ENCODE measurements around the gene DRG2. TPM values are rescaled to one million over a fixed set of nuclear protein-coding genes. Genes with fewer than 3 reads are reported as not detected.

The DRG2 gene
- total and polyA plus RNA-seq, 9 of the 15 experiments (the other 6 are each of a cell fraction or from before 2014, with no cell fraction given) = 6.6 to 36.7 (median 26.1) TPM

- TF ChIP-seq, protein P1, sequence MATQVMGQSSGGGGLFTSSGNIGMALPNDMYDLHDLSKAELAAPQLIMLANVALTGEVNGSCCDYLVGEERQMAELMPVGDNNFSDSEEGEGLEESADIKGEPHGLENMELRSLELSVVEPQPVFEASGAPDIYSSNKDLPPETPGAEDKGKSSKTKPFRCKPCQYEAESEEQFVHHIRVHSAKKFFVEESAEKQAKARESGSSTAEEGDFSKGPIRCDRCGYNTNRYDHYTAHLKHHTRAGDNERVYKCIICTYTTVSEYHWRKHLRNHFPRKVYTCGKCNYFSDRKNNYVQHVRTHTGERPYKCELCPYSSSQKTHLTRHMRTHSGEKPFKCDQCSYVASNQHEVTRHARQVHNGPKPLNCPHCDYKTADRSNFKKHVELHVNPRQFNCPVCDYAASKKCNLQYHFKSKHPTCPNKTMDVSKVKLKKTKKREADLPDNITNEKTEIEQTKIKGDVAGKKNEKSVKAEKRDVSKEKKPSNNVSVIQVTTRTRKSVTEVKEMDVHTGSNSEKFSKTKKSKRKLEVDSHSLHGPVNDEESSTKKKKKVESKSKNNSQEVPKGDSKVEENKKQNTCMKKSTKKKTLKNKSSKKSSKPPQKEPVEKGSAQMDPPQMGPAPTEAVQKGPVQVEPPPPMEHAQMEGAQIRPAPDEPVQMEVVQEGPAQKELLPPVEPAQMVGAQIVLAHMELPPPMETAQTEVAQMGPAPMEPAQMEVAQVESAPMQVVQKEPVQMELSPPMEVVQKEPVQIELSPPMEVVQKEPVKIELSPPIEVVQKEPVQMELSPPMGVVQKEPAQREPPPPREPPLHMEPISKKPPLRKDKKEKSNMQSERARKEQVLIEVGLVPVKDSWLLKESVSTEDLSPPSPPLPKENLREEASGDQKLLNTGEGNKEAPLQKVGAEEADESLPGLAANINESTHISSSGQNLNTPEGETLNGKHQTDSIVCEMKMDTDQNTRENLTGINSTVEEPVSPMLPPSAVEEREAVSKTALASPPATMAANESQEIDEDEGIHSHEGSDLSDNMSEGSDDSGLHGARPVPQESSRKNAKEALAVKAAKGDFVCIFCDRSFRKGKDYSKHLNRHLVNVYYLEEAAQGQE (IDR thresholded peaks at IDR 0.05; ENCODE audit: borderline replicate concordance) = no peak; the same call in 1 of the 2 replicates
- TF ChIP-seq, protein P1 (CRISPR knock-in tag; IDR thresholded peaks at IDR 0.05; ENCODE audit: low read depth) = 0 out of 2 replicates have a peak, but pooled peaks have one; percentile 40
- TF ChIP-seq, protein P2, sequence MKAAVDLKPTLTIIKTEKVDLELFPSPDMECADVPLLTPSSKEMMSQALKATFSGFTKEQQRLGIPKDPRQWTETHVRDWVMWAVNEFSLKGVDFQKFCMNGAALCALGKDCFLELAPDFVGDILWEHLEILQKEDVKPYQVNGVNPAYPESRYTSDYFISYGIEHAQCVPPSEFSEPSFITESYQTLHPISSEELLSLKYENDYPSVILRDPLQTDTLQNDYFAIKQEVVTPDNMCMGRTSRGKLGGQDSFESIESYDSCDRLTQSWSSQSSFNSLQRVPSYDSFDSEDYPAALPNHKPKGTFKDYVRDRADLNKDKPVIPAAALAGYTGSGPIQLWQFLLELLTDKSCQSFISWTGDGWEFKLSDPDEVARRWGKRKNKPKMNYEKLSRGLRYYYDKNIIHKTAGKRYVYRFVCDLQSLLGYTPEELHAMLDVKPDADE (conservative IDR thresholded peaks at IDR 0.05; ENCODE audit: control insufficient read depth, low read depth, low read length) = peak; percentile 58; the same call in 1 of the 2 replicates
- TF ChIP-seq GTF2F1 (IDR thresholded peaks at IDR 0.05; ENCODE audit: low read depth, low read length) = peak; percentile 48; the same call in 1 of the 2 replicates
- 0 out of 2 replicates have a peak, but pooled peaks have one; percentile 58 for TF ChIP-seq RBM14 (IDR thresholded peaks at IDR 0.05; ENCODE audit: borderline replicate concordance, insufficient read depth, low read depth, low read length)
- TF ChIP-seq, protein P3, sequence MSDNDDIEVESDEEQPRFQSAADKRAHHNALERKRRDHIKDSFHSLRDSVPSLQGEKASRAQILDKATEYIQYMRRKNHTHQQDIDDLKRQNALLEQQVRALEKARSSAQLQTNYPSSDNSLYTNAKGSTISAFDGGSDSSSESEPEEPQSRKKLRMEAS (CRISPR knock-in tag; IDR thresholded peaks at IDR 0.05) = peak; percentile 86
- peak; percentile 98 for TF ChIP-seq NCOA1 (IDR thresholded peaks at IDR 0.05; ENCODE audit: low read depth)
- peak; percentile 83 for TF ChIP-seq NR2C2 (CRISPR knock-in tag; IDR thresholded peaks at IDR 0.05)
- peak; percentile 91 for TF ChIP-seq NR2C2 (tag; IDR thresholded peaks at IDR 0.05)
- no peak for TF ChIP-seq NFE2L1 (tag; IDR thresholded peaks at IDR 0.05; ENCODE audit: borderline replicate concordance, low read depth)
- TF ChIP-seq HSF4 (CRISPR knock-in tag; IDR thresholded peaks at IDR 0.05; ENCODE audit: borderline replicate concordance) = no peak
- TF ChIP-seq TGIF2 (CRISPR knock-in tag; IDR thresholded peaks at IDR 0.05) = peak; percentile 50; the same call in 1 of the 2 replicates
- TF ChIP-seq PCBP1 (IDR thresholded peaks at IDR 0.05; ENCODE audit: low read depth, low read length, poor library complexity, severe bottlenecking) = peak; percentile 27
- peak; percentile 66 for TF ChIP-seq ZKSCAN1 (IDR thresholded peaks at IDR 0.05; ENCODE audit: low read depth, low read length)
Measured at GRCh38 chr17:18087610-18088491, at the start of gene DRG2 (continued).
